GM19023 (cell line): ENCODE measurements around the gene TLE1.

Experiments used
- ATAC-seq: cut with Tn5 transposase; IDR thresholded peaks from one replicate; pipeline ENCODE4 v1.9.1; 2021; ENCODE audit warnings: mild to moderate bottlenecking, moderate library complexity; ENCODE audit not compliant: unreplicated experiment

Gene TLE1

DNA sequence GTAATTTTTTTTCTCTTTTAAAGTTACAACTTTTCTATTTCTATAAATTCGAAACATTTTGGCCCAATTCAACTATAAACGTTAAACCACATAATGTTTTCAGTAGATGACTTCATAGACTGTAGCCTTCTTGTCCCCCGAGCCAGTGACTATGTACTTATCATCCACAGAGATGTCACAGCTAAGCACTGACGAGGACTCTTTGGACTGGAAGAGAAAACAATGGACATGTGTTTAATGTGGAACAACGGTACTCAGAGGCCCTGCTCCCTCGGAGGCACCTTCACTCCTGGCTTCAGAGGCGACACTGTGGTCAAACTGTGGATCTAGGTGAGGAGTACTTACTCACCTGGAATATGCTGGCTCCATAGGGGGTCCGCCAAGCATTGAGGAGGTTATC is 105.2 kb downstream of the TLE1 start:
- no peak for ATAC-seq

- no peak for ATAC-seq
Observed at GRCh38 chr9:81581986-81582385, 107.4 kb downstream of the TLE1 start.

GRCh38 chr9:81579381-81579780 is 110.0 kb downstream of the TLE1 start:
- no peak for ATAC-seq

DNA sequence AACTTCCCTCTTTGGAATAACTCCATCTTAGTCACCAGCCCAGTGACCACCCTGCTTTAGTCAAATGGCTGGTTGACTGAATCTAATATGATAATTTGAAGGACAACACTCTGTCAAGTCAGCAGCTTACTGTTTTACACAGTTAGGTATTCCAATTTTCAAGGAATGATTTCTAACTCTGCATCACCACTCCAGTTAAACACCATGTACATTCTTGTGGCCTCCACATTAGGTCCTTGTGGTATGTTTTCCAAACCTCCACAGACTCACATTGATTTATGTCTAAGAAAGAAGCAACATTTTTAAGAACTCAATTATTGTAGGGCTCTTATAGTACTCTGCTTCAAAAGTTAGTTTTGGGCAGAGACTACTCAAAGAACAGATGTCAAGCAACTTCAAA is 110.7 kb downstream of the TLE1 start:
- ATAC-seq, result no peak

DNA sequence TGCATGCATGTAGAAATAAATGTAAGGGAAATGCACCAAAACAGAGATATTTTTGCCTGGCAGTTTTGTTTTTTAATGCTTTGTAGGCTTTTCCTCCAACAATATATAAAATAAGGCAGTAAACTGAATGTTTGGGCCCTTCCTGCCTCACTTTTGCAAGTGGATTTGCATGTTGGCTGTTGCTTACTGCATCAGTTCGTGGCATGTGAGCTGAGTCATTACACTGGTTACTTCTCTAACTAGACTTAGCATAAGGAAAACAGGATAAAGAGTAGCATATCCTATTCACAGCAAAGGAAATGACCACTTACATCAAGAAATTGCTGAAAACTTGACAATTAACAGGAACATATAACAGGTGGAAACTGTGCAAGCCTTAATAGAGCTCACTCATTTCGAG is 113.4 kb downstream of the TLE1 start:
- ATAC-seq, result no peak

- no peak for ATAC-seq
Observed at GRCh38 chr9:81574405-81574804, 114.9 kb downstream of the TLE1 start.

GRCh38 chr9:81573415-81574321 is 115.7 kb downstream of the TLE1 start:
- ATAC-seq, result no peak

DNA sequence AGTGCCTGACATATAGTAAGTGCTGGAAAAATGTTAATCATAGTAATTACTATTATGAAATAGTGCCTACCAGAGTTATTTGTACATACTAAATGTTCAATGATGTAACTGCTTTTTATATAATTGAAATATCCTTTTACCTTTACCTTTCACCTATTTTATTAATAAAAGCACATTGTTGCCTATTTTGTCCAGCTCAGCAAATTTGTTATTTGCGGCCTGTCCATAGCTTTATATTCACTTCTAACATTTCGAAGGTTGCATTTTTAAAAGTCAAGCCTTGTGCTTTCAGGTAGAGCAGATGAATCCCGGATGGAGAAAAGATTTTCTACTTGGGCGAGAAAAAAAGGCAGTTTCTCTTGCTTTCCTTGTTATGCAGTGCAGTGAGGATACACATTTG is 119.3 kb downstream of the TLE1 start:
- ATAC-seq, result no peak

DNA sequence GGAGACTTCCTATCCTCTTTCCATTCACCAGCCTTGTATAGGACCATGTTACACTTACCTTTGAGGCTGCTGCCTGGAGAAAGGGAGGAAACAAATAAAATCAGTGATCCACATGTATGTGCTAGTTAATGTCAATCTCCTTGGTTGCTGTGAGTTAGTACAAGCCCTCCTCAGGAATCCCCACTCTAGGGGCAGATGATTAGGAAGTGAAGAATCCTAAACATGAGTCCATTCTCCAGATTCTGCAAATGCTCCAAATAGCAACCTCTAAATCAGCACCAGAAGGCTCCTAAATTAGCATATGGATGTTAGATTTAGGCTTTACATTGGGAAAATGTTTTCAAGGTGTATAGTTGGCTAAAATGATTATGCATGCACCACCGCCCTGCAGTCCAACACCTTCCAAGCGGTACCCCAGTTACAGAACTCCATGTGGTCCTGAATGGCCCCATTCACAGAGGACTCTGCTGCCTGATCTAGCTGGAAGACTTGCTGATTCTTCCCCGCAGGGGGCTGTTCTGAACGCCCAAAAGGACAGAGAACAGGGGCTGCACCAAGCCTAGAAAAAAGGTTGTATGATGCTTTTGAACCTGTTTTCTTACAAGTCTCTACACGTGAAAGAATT is 123.2 kb downstream of the TLE1 start:
- ATAC-seq, result no peak

DNA sequence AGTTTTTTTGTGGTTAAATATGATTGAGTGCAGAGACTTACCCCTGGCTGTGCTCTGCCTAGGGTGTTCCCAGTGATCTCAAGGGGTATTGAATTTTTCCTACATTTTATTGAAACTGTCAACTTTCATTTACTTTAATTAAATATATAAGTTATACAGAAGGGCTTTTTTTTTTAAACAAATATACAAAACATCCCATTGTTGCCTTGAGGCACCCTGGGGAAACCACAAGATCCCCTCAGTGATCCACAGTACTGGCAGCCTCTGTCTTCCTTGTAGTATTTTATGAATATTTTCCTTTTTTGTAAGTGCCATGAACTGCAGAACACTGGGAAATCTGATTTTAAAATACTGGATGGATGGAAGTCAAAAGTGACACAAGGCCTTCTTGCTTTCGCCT is 123.7 kb downstream of the TLE1 start:
- no peak for ATAC-seq

DNA sequence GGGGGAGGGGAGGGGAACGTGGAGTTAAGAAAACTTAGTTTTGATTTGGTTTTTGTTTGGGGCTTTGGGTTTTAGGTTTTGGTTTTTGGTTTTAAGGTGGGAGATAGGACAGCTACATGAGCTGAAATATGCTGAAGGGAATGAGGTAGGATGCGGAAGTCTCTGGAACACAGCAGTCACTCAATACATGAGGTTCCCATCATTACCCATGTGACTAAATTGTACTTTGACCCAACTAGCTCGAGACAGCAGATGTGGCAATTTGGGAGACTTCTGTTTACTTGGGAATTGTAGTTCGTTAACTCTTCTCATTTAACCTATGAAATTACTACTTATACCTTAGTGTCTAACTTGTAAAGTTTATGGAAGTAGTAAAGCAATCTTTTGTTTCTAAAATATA is 124.2 kb downstream of the TLE1 start:
- ATAC-seq, result no peak

- no peak for ATAC-seq
Observed at GRCh38 chr9:81564632-81565031, 124.7 kb downstream of the TLE1 start.

GRCh38 chr9:81563739-81564138 is 125.6 kb downstream of the TLE1 start:
- ATAC-seq, result no peak

- no peak for ATAC-seq
Observed at GRCh38 chr9:81563020-81563407, 126.3 kb downstream of the TLE1 start.

DNA sequence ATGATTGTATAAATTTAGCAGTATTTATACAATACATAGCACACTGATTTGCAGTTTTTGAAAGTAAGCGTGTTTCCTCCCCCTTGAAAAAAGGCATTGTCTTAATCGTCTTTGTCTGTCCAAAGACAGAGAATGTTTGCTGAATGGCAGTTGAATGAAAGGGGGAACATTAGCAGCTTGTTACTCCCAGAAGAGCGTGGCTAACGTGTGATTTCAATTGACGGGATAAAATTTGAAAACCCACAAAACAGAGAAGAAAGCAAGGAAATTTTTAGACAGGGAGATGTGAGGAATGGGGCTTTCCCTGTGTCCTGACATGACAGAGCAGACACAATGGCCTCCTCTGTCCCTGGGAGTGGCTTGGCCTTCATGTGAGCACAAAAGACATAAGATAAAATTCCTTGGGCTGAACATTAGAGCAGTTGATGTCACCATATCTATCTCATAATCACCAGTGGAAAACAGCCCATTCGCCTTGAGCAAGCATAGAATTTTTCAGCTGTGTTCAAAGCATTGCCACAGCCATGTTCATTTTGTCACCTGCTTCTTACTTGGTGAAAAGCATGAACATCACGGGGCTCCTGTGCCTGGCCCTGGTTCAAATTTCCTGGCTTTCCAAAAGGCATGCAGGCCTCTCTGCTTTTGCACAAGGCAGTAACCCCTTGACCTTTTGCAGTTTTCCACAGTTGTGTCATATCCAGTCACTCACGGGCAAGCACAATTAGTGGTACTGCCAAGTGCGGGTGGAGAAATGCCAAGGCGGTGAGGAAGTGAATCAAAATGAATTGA is 126.9 kb downstream of the TLE1 start:
- no peak for ATAC-seq

- peak; percentile 55 for ATAC-seq
Observed at GRCh38 chr9:81560851-81561732, 128.3 kb downstream of the TLE1 start.

- ATAC-seq, result no peak
Observed at GRCh38 chr9:81559709-81560108, 129.6 kb downstream of the TLE1 start.

- no peak for ATAC-seq
Observed at GRCh38 chr9:81559197-81559596, 130.2 kb downstream of the TLE1 start.

DNA sequence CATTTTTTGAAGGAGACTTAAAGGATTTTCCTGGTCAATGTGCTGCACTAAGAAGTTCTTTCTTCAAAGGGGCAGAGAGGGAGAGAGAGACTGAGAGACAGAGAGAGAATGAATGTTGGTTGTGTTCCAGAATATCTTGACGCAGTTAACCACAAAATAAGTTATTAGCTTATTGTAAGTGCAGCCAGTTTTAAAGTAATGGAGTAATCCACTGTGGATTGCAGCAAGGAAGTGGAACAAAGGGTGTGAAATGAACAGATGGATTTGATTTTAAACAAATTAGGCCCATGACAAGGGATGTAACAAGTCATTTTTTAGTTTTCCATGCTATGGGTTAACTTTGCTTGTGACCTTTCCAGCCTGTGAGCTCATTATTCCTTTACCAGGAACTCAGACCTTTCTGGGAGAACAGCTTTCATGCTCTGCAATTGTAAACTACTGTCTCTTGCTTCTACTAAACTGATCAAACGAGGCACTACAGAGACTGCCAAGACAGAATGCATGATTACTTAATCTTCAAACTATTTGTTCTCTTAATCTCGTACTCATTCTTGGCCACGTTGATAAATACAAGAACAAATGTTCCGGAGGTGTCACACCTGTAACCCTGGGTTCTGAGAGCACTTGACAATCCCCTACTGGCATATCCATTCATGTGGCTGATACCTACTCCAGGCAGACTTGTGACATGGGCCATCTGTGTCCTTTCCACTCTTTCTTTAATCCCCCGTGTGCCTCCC is 131.1 kb downstream of the TLE1 start:
- ATAC-seq, result no peak
